ENCODE measurements around the gene FAM222B.

DNA sequence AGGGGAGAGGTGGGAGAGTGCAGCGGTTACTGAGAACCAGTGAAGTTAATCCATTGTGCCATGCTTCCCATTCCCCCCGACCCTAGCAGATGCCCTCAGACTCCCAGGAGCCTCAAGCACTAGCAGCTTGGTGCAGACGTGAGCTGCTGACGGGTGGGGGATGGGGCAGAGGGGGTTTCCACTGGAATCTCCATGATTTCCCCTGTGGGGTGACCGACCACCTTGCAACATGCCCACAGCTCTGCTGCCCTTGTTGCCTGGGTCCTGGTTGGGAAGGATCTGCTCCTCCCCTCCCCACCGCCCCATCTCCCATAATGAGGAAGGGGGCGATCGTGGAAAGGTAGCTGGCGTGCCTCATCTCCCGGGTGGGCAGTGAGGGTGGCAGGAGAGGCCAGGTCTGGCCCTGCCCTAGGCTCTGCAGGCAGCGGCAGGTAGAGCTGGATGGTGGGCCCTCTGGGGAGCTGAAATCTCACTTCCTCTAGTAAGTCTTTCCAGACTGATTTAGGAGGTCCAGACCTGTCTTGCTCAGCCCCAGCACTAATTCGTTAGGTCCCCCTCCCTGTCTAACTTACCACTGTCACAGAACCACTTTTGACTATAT lies 45.4 kb upstream of the FAM222B start:
- TF ChIP-seq, protein P1, sequence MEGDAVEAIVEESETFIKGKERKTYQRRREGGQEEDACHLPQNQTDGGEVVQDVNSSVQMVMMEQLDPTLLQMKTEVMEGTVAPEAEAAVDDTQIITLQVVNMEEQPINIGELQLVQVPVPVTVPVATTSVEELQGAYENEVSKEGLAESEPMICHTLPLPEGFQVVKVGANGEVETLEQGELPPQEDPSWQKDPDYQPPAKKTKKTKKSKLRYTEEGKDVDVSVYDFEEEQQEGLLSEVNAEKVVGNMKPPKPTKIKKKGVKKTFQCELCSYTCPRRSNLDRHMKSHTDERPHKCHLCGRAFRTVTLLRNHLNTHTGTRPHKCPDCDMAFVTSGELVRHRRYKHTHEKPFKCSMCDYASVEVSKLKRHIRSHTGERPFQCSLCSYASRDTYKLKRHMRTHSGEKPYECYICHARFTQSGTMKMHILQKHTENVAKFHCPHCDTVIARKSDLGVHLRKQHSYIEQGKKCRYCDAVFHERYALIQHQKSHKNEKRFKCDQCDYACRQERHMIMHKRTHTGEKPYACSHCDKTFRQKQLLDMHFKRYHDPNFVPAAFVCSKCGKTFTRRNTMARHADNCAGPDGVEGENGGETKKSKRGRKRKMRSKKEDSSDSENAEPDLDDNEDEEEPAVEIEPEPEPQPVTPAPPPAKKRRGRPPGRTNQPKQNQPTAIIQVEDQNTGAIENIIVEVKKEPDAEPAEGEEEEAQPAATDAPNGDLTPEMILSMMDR (conservative IDR thresholded peaks at IDR 0.05 in 1 of 2, IDR thresholded peaks at IDR 0.05 in 1 of 2; ENCODE audit: extremely low read depth in 1 of 2, insufficient read depth in 1 of 2, low read depth in 1 of 2, low read length in 2 of 2), result no peak
- no peak for TF ChIP-seq EZH2 (IDR thresholded peaks at IDR 0.05; ENCODE audit: borderline replicate concordance, low read length)

All from mammary epithelial cell (primary cell).